Gastrocnemius medialis (tissue), 4 donors: ENCODE data around the gene TP53I13.

ENCODE experiments used
- POLR2A ChIP-seq, 2 donors: fragments of 450-650 bp; IDR thresholded peaks; one replicate each; pipeline ENCODE4 v1.6.1; 2017; ENCODE audit warnings: antibody characterized with exemption in 2 of 2, mild to moderate bottlenecking in 2 of 2, moderate library complexity in 2 of 2
- TF ChIP-seq, protein P1 (sequence below), 5 experiments: fragments of 450-650 bp in 3 of 5; fragments of 200-600 bp in 2 of 5; sonication (generic) in 2 of 5; IDR thresholded peaks in 4 of 5; conservative IDR thresholded peaks in 1 of 5; 1 replicate in 4 of 5; 2 replicates in 1 of 5; pipeline ENCODE4 v1.5.1; 2016 to 2019; ENCODE audit warnings: antibody characterized with exemption in 5 of 5, mild to moderate bottlenecking in 3 of 5, moderate library complexity in 3 of 5

DNA sequence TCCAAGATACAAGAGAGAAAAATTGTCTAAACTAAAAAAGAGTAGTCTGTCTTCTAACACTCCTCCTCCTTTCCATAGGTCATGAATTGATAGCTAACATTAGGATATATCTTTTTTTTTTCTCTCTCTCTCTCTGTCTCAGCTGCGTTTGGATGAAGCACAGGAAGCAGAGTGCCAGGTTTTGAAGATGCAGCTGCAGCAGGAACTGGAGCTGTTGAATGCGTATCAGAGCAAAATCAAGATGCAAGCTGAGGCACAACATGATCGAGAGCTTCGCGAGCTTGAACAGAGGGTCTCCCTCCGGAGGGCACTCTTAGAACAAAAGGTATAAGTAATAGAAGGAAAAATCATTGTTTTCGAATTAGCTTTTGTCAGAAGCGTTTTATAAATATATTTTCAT lies 34.5 kb upstream of the TP53I13 start:
- TF ChIP-seq, protein P1, sequence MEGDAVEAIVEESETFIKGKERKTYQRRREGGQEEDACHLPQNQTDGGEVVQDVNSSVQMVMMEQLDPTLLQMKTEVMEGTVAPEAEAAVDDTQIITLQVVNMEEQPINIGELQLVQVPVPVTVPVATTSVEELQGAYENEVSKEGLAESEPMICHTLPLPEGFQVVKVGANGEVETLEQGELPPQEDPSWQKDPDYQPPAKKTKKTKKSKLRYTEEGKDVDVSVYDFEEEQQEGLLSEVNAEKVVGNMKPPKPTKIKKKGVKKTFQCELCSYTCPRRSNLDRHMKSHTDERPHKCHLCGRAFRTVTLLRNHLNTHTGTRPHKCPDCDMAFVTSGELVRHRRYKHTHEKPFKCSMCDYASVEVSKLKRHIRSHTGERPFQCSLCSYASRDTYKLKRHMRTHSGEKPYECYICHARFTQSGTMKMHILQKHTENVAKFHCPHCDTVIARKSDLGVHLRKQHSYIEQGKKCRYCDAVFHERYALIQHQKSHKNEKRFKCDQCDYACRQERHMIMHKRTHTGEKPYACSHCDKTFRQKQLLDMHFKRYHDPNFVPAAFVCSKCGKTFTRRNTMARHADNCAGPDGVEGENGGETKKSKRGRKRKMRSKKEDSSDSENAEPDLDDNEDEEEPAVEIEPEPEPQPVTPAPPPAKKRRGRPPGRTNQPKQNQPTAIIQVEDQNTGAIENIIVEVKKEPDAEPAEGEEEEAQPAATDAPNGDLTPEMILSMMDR (IDR thresholded peaks at IDR 0.05 in 4 of 5, conservative IDR thresholded peaks at IDR 0.05 in 1 of 5): no peak
- TF ChIP-seq POLR2A (IDR thresholded peaks at IDR 0.05): no peak
